ENCODE results near the gene PPP1R15A.
"Not testable (repeated sequence)": the region's sequence is repeated elsewhere in the genome, so short reads cannot be mapped to it uniquely, and the experiment has no call there.

The PPP1R15A gene

DNA sequence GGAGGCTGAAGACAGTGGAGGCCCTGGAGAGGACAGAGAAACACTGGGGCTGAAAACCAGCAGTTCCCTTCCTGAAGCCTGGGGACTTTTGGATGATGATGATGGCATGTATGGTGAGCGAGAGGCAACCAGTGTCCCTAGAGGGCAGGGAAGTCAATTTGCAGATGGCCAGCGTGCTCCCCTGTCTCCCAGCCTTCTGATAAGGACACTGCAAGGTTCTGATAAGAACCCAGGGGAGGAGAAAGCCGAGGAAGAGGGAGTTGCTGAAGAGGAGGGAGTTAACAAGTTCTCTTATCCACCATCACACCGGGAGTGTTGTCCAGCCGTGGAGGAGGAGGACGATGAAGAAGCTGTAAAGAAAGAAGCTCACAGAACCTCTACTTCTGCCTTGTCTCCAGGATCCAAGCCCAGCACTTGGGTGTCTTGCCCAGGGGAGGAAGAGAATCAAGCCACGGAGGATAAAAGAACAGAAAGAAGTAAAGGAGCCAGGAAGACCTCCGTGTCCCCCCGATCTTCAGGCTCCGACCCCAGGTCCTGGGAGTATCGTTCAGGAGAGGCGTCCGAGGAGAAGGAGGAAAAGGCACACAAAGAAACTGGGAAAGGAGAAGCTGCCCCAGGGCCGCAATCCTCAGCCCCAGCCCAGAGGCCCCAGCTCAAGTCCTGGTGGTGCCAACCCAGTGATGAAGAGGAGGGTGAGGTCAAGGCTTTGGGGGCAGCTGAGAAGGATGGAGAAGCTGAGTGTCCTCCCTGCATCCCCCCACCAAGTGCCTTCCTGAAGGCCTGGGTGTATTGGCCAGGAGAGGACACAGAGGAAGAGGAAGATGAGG is 1.5 kb downstream of the PPP1R15A start:
- Histone ChIP-seq H3K36me3 (ENCODE audit: control insufficient read depth, insufficient read depth, low read length) (peaks cover 36% of the 10 kb centered on the region), H3K9ac (ENCODE audit: low read depth, low read length) (peak overlapping the region; percentile 91), H3K27ac (ENCODE audit: low read depth, low read length) (peak overlapping the region; percentile 99), H3K9me3 (ENCODE audit: control insufficient read depth, insufficient read depth, low read length) (no peaks in the 10 kb centered on the region), H3K4me3 (ENCODE audit: low read depth, low read length) (peak overlapping the region; percentile 84), H3K4me1 (ENCODE audit: control insufficient read depth, insufficient read depth, low read length) (peaks cover 10% of the 10 kb centered on the region; the same call in 1 of the 2 replicates), H3K27me3 (ENCODE audit: control insufficient read depth, insufficient read depth, low read length) (no peaks in the 10 kb centered on the region)

- Histone ChIP-seq H3K27ac (ENCODE audit: low read depth, low read length) (no peak overlapping the region), H3K36me3 (ENCODE audit: control insufficient read depth, insufficient read depth, low read length) (peaks cover 36% of the 10 kb centered on the region), H3K4me3 (ENCODE audit: low read depth, low read length) (no peak overlapping the region)
These were observed 2.3 kb downstream of the PPP1R15A start for GRCh38 chr19:48874303-48875135.

GRCh38 chr19:48876043-48876981 is 4.1 kb downstream of the PPP1R15A start:
- not testable (repeated sequence) for H3K4me1 ChIP-seq (ENCODE audit: control insufficient read depth, insufficient read depth, low read length); H3K27ac ChIP-seq (ENCODE audit: low read depth, low read length); H3K4me3 ChIP-seq (ENCODE audit: low read depth, low read length); H3K27me3 ChIP-seq (ENCODE audit: control insufficient read depth, insufficient read depth, low read length); H3K9me3 ChIP-seq (ENCODE audit: control insufficient read depth, insufficient read depth, low read length); H3K9ac ChIP-seq (ENCODE audit: low read depth, low read length)
- peaks cover 36% of the 10 kb centered on the region for H3K36me3 ChIP-seq (ENCODE audit: control insufficient read depth, insufficient read depth, low read length)

More at GRCh38 chr19:48874303-48875135, 2.3 kb downstream of the PPP1R15A start:
- Histone ChIP-seq H3K4me1 (ENCODE audit: control insufficient read depth, insufficient read depth, low read length) (peaks cover 7% of the 10 kb centered on the region; the same call in 1 of the 2 replicates), H3K27me3 (ENCODE audit: control insufficient read depth, insufficient read depth, low read length) (no peaks in the 10 kb centered on the region), H3K9me3 (ENCODE audit: control insufficient read depth, insufficient read depth, low read length) (no peaks in the 10 kb centered on the region), H3K9ac (ENCODE audit: low read depth, low read length) (no peak overlapping the region)

DNA sequence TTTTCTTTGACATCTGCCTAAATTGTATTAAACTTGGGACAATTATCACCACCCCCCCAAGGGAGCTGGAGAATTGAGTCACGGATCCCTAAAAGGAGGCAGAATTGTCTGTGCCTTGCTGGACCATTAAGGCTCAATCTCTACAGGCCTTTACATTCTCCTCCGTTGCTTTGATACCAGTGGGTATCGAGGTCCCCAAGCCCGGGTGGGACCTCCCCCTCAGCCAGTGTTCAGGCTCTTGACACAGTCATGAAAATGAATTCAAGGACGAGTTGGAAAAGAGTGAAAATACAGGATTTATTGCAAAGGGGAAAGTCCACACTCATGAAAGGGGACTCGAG is 5.6 kb downstream of the PPP1R15A start:
- Histone ChIP-seq H3K4me1 (ENCODE audit: control insufficient read depth, insufficient read depth, low read length) (peaks cover 7% of the 10 kb centered on the region; the same call in 1 of the 2 replicates), H3K9ac (ENCODE audit: low read depth, low read length) (no peak overlapping the region), H3K9me3 (ENCODE audit: control insufficient read depth, insufficient read depth, low read length) (no peaks in the 10 kb centered on the region), H3K36me3 (ENCODE audit: control insufficient read depth, insufficient read depth, low read length) (peaks cover 36% of the 10 kb centered on the region), H3K27me3 (ENCODE audit: control insufficient read depth, insufficient read depth, low read length) (no peaks in the 10 kb centered on the region), H3K4me3 (ENCODE audit: low read depth, low read length) (no peak overlapping the region), H3K27ac (ENCODE audit: low read depth, low read length) (no peak overlapping the region)

- no peak overlapping the region for H3K27ac ChIP-seq (ENCODE audit: low read depth, low read length)
- no peaks in the 10 kb centered on the region for H3K9me3 ChIP-seq (ENCODE audit: control insufficient read depth, insufficient read depth, low read length)
- no peak overlapping the region for H3K9ac ChIP-seq (ENCODE audit: low read depth, low read length)
- H3K27me3 ChIP-seq (ENCODE audit: control insufficient read depth, insufficient read depth, low read length): no peaks in the 10 kb centered on the region
- H3K36me3 ChIP-seq (ENCODE audit: control insufficient read depth, insufficient read depth, low read length): peaks cover 33% of the 10 kb centered on the region
- no peak overlapping the region for H3K4me3 ChIP-seq (ENCODE audit: low read depth, low read length)
- peaks cover 3% of the 10 kb centered on the region; the same call in 1 of the 2 replicates for H3K4me1 ChIP-seq (ENCODE audit: control insufficient read depth, insufficient read depth, low read length)
These were observed 6.2 kb downstream of the PPP1R15A start for GRCh38 chr19:48878196-48879024.

DNA sequence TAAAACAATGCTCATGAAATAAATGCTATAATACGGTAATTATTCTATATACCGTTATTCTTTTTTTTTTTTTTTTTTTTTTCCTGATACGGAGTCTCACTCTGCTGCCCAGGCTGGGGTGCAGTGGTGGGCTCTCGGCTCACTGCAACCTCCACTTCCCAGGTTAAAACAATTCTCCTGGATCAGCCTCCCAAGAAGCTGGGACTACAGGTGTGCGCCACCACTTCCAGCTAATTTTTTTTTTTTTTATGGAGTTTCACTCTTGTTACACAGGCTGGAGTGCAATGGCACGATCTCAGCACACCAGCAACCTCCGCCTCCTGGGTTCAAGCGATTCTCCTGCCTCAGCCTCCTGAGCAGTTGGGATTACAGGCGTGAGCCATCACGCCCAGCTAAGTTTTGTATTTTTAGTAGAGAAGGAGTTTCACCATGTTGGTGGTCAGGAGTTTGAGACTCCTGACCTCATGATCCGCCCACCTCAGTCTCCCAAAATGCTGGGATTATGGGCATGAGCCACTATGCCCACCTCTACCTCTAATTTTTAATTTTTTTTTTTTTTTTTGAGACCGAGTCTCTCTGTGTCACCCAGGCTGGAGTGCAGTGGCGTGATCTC is 6.9 kb downstream of the PPP1R15A start:
- Histone ChIP-seq H3K9ac (ENCODE audit: low read depth, low read length) (no peak overlapping the region), H3K36me3 (ENCODE audit: control insufficient read depth, insufficient read depth, low read length) (peaks cover 26% of the 10 kb centered on the region), H3K27ac (ENCODE audit: low read depth, low read length) (no peak overlapping the region), H3K27me3 (ENCODE audit: control insufficient read depth, insufficient read depth, low read length) (no peaks in the 10 kb centered on the region), H3K4me1 (ENCODE audit: control insufficient read depth, insufficient read depth, low read length) (no peaks in the 10 kb centered on the region), H3K9me3 (ENCODE audit: control insufficient read depth, insufficient read depth, low read length) (no peaks in the 10 kb centered on the region), H3K4me3 (ENCODE audit: low read depth, low read length) (no peak overlapping the region)

- H3K27me3 ChIP-seq (ENCODE audit: control insufficient read depth, insufficient read depth, low read length); H3K9me3 ChIP-seq (ENCODE audit: control insufficient read depth, insufficient read depth, low read length); H3K4me3 ChIP-seq (ENCODE audit: low read depth, low read length); H3K27ac ChIP-seq (ENCODE audit: low read depth, low read length); H3K4me1 ChIP-seq (ENCODE audit: control insufficient read depth, insufficient read depth, low read length); H3K9ac ChIP-seq (ENCODE audit: low read depth, low read length): not testable (repeated sequence)
- H3K36me3 ChIP-seq (ENCODE audit: control insufficient read depth, insufficient read depth, low read length): peaks cover 21% of the 10 kb centered on the region
These were observed 7.5 kb downstream of the PPP1R15A start for GRCh38 chr19:48879696-48880095.

DNA sequence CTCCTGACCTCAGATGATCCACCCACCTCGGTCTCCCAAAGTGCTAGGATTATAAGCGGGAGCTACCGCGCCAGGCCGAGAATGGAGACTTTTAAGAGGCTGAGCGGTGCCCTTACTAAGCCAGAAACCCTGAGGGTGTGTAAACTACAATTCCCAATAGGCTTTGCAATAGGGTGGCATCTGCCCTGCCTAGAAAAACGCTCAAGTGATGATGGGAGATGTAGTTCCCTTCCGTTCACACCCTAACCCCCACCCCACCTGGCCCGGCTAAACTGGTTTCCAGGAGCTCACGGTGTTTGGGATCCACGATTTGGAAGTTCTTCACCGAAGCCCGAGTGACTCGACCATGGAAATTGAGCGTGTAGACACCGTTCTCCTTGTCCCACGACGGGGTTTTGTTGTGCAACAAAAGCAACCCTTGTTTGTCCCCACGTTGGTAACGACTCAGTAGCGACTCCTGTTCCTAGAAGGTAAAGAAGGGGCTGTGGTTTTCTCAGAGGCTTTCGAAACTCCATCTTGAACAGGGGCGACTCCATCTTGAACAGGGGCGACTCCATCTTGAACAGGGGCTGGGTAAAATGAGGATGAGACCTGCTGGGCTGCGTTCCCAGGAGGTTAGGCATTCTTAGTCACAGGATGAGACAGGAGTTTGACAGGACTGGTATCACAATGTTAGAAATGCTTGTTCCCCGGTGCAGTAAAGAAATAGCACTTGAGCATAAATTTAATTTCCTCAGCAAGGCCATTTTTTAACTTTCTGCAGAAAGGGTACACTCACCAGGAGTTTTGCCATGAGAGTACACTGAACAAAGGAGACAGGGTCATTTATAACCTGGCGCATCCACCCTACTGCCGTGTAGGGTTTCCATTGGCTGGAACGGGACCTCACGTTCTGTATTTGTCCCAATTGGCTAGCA is 9.8 kb downstream of the PPP1R15A start:
- H3K4me3 ChIP-seq (ENCODE audit: low read depth, low read length): no peak overlapping the region
- H3K4me1 ChIP-seq (ENCODE audit: control insufficient read depth, insufficient read depth, low read length): no peaks in the 10 kb centered on the region
- no peaks in the 10 kb centered on the region for H3K27me3 ChIP-seq (ENCODE audit: control insufficient read depth, insufficient read depth, low read length)
- H3K9ac ChIP-seq (ENCODE audit: low read depth, low read length): no peak overlapping the region
- H3K9me3 ChIP-seq (ENCODE audit: control insufficient read depth, insufficient read depth, low read length): no peaks in the 10 kb centered on the region
- H3K27ac ChIP-seq (ENCODE audit: low read depth, low read length): no peak overlapping the region
- no peaks in the 10 kb centered on the region for H3K36me3 ChIP-seq (ENCODE audit: control insufficient read depth, insufficient read depth, low read length)

- H3K4me1 ChIP-seq (ENCODE audit: control insufficient read depth, insufficient read depth, low read length): no peaks in the 10 kb centered on the region
- no peak overlapping the region for H3K27ac ChIP-seq (ENCODE audit: low read depth, low read length)
- H3K27me3 ChIP-seq (ENCODE audit: control insufficient read depth, insufficient read depth, low read length): no peaks in the 10 kb centered on the region
- no peak overlapping the region for H3K4me3 ChIP-seq (ENCODE audit: low read depth, low read length)
- no peaks in the 10 kb centered on the region for H3K36me3 ChIP-seq (ENCODE audit: control insufficient read depth, insufficient read depth, low read length)
- no peaks in the 10 kb centered on the region for H3K9me3 ChIP-seq (ENCODE audit: control insufficient read depth, insufficient read depth, low read length)
- no peak overlapping the region for H3K9ac ChIP-seq (ENCODE audit: low read depth, low read length)
These were observed 11.5 kb downstream of the PPP1R15A start for GRCh38 chr19:48883726-48884125.
